ENCODE data around the gene EXOSC5. TPM values are rescaled to one million over a fixed set of nuclear protein-coding genes. Genes with fewer than 3 reads are reported as not detected.

Gene EXOSC5
- polyA plus RNA-seq, 1 donor from 2014 or later: 42.0 TPM

DNA sequence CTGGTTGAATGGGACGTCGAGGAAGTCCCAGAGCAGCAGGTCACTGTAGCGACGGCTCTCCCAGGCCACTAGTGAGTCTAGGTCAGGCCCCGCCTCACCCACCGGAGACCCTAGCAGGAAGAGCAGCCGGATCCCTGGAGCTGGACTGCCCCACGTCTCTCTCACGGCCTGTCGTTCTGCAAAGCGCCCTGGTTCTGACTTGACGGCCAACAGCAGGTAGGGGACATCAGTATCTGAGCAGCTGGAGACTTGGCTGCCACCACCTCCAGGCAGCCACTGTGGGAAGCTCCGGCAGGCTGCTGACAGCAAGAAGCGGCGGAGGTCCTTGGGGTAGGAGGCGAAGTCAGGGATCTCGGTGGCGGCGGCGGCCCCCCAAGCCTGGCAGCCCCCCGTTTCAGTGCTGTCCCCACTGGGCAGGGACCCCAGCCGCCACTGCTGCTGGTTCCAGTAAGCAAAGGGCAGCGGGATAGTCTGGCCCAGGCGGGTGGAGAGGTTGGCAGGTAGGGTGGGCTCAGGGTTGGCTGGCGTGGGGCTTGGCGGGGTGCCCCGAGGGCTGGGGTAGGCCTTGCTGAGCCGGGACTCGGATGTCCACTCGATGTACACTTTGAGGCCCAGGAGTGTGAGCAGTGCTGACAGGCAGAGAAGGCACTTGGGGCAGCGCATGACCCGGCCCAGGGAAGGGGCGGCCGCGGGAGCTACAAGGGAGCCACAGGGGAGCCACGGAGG, 29.1 kb upstream of the EXOSC5 start:
- no peak overlapping the region for H3K4me3 ChIP-seq (ENCODE audit: low read length)
- H2AFZ ChIP-seq (ENCODE audit: low read depth, low read length): no peak overlapping the region
- no peaks in the 10 kb centered on the region for H4K20me1 ChIP-seq (ENCODE audit: insufficient read depth)
- H3K36me3 ChIP-seq (ENCODE audit: insufficient read depth, low read length): no peaks in the 10 kb centered on the region
- H3K4me2 ChIP-seq (ENCODE audit: low read length): no peak overlapping the region
- H3K27ac ChIP-seq (ENCODE audit: low read length): no peak overlapping the region
- H3F3A ChIP-seq (ENCODE audit: insufficient read depth, low read length, poor library complexity, severe bottlenecking): no peaks in the 10 kb centered on the region
- H3K9me3 ChIP-seq (ENCODE audit: low read length): no peaks in the 10 kb centered on the region
- no peak for TF ChIP-seq SMC3 (conservative IDR thresholded peaks at IDR 0.05; ENCODE audit: poor library complexity)
- TF ChIP-seq MXI1 (conservative IDR thresholded peaks at IDR 0.05; ENCODE audit: poor library complexity, severe bottlenecking): no peak
- TF ChIP-seq TAF1 (IDR thresholded peaks at IDR 0.05; ENCODE audit: low read depth): no peak
- TF ChIP-seq CTCF (IDR thresholded peaks at IDR 0.05; ENCODE audit: poor library complexity, severe bottlenecking): no peak
- no peak for TF ChIP-seq EP300 (conservative IDR thresholded peaks at IDR 0.05; ENCODE audit: poor library complexity, severe bottlenecking)
- TF ChIP-seq, protein P1, sequence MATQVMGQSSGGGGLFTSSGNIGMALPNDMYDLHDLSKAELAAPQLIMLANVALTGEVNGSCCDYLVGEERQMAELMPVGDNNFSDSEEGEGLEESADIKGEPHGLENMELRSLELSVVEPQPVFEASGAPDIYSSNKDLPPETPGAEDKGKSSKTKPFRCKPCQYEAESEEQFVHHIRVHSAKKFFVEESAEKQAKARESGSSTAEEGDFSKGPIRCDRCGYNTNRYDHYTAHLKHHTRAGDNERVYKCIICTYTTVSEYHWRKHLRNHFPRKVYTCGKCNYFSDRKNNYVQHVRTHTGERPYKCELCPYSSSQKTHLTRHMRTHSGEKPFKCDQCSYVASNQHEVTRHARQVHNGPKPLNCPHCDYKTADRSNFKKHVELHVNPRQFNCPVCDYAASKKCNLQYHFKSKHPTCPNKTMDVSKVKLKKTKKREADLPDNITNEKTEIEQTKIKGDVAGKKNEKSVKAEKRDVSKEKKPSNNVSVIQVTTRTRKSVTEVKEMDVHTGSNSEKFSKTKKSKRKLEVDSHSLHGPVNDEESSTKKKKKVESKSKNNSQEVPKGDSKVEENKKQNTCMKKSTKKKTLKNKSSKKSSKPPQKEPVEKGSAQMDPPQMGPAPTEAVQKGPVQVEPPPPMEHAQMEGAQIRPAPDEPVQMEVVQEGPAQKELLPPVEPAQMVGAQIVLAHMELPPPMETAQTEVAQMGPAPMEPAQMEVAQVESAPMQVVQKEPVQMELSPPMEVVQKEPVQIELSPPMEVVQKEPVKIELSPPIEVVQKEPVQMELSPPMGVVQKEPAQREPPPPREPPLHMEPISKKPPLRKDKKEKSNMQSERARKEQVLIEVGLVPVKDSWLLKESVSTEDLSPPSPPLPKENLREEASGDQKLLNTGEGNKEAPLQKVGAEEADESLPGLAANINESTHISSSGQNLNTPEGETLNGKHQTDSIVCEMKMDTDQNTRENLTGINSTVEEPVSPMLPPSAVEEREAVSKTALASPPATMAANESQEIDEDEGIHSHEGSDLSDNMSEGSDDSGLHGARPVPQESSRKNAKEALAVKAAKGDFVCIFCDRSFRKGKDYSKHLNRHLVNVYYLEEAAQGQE (IDR thresholded peaks at IDR 0.05; ENCODE audit: borderline replicate concordance): no peak
- no peak for TF ChIP-seq POLR2AphosphoS5 (IDR thresholded peaks at IDR 0.05)
- no peak for TF ChIP-seq EZH2 (IDR thresholded peaks at IDR 0.05; ENCODE audit: borderline replicate concordance, insufficient read depth, low read length, poor library complexity, severe bottlenecking)
- TF ChIP-seq RAD21 (conservative IDR thresholded peaks at IDR 0.05): no peak
- H3K9ac ChIP-seq (ENCODE audit: low read length): no peak overlapping the region
- no peaks in the 10 kb centered on the region for H3K9me2 ChIP-seq (ENCODE audit: insufficient read depth, low read length)
- H3K79me2 ChIP-seq (replicated peaks; ENCODE audit: insufficient read depth, low read length): no peaks in the 10 kb centered on the region
- no peaks in the 10 kb centered on the region for H3K27me3 ChIP-seq (ENCODE audit: insufficient read depth, low read depth, low read length)

- no peak overlapping the region for H3K4me2 ChIP-seq (ENCODE audit: low read length)
- H3K9me3 ChIP-seq (ENCODE audit: low read length): no peaks in the 10 kb centered on the region
- no peaks in the 10 kb centered on the region for H3K9me2 ChIP-seq (ENCODE audit: insufficient read depth, low read length)
- H3K27ac ChIP-seq (ENCODE audit: low read length): no peak overlapping the region
- no peak for TF ChIP-seq RAD21 (conservative IDR thresholded peaks at IDR 0.05)
- TF ChIP-seq, protein P1 (IDR thresholded peaks at IDR 0.05; ENCODE audit: borderline replicate concordance): no peak
- no peak for TF ChIP-seq POLR2AphosphoS5 (IDR thresholded peaks at IDR 0.05)
- no peak for TF ChIP-seq SMC3 (conservative IDR thresholded peaks at IDR 0.05; ENCODE audit: poor library complexity)
- no peak for TF ChIP-seq MXI1 (conservative IDR thresholded peaks at IDR 0.05; ENCODE audit: poor library complexity, severe bottlenecking)
- TF ChIP-seq TAF1 (IDR thresholded peaks at IDR 0.05; ENCODE audit: low read depth): no peak
- no peak for TF ChIP-seq EZH2 (IDR thresholded peaks at IDR 0.05; ENCODE audit: borderline replicate concordance, insufficient read depth, low read length, poor library complexity, severe bottlenecking)
- TF ChIP-seq EP300 (conservative IDR thresholded peaks at IDR 0.05; ENCODE audit: poor library complexity, severe bottlenecking): no peak
- H3K9ac ChIP-seq (ENCODE audit: low read length): no peak overlapping the region
- no peaks in the 10 kb centered on the region for H3F3A ChIP-seq (ENCODE audit: insufficient read depth, low read length, poor library complexity, severe bottlenecking)
- no peak overlapping the region for H3K4me3 ChIP-seq (ENCODE audit: low read length)
- H4K20me1 ChIP-seq (ENCODE audit: insufficient read depth): no peaks in the 10 kb centered on the region
- H3K36me3 ChIP-seq (ENCODE audit: insufficient read depth, low read length): no peaks in the 10 kb centered on the region
- no peaks in the 10 kb centered on the region for H3K27me3 ChIP-seq (ENCODE audit: insufficient read depth, low read depth, low read length)
- H2AFZ ChIP-seq (ENCODE audit: low read depth, low read length): no peak overlapping the region
- no peaks in the 10 kb centered on the region for H3K79me2 ChIP-seq (replicated peaks; ENCODE audit: insufficient read depth, low read length)
These were observed 28.3 kb upstream of the EXOSC5 start for GRCh38 chr19:41425174-41426115.
